Mesenchymal stem cell (in vitro differentiated cells and primary cell): ENCODE results near the gene GATA6.

Source experiments
- DNase-seq: peaks from one replicate; pipeline ENCODE4 v3.0.0-alpha.2; 2013
- H2AFZ ChIP-seq: one replicate; pipeline ENCODE4 v1.6.1; 2013; ENCODE audit warnings: low read depth, mild to moderate bottlenecking, control low read depth, inconsistent platforms, low read length, moderate library complexity
- H2AK5ac ChIP-seq: 2 replicates; pipeline ENCODE4 v1.6.1; 2013; ENCODE audit warnings: low read length, moderate library complexity, mild to moderate bottlenecking, inconsistent platforms; ENCODE audit not compliant: severe bottlenecking
- H2BK120ac ChIP-seq: one replicate; pipeline ENCODE4 v1.6.1; 2013; ENCODE audit warnings: low read depth, mild to moderate bottlenecking, inconsistent platforms, low read length, moderate library complexity
- H2BK12ac ChIP-seq, 2 experiments: one replicate each; pipeline ENCODE4 v1.6.1; 2013; ENCODE audit warnings: inconsistent platforms in 2 of 2, low read length in 2 of 2, mild to moderate bottlenecking in 2 of 2, moderate library complexity in 2 of 2, control low read depth in 1 of 2
- H2BK15ac ChIP-seq: one replicate; pipeline ENCODE4 v1.6.1; 2013; ENCODE audit warnings: mild to moderate bottlenecking, low read depth, inconsistent platforms; ENCODE audit not compliant: poor library complexity, severe bottlenecking
- H2BK5ac ChIP-seq: 2 replicates; pipeline ENCODE4 v1.6.1; 2013; ENCODE audit warnings: low read depth, mild to moderate bottlenecking, low read length, control low read depth, inconsistent platforms; ENCODE audit not compliant: poor library complexity, severe bottlenecking
- H3K14ac ChIP-seq, 2 experiments: one replicate each; pipeline ENCODE4 v1.6.1; 2013; ENCODE audit warnings: inconsistent platforms in 2 of 2, low read length in 2 of 2, control low read depth in 1 of 2, mild to moderate bottlenecking in 1 of 2, moderate library complexity in 1 of 2
- H3K18ac ChIP-seq, 2 experiments: one replicate each; pipeline ENCODE4 v1.6.1; 2013; ENCODE audit warnings: inconsistent platforms in 2 of 2, low read length in 2 of 2, control low read depth in 1 of 2, low read depth in 1 of 2, mild to moderate bottlenecking in 1 of 2
- H3K23ac ChIP-seq, 2 experiments: one replicate each; pipeline ENCODE4 v1.6.1; 2013; ENCODE audit warnings: inconsistent platforms in 2 of 2, low read length in 2 of 2, mild to moderate bottlenecking in 2 of 2, moderate library complexity in 2 of 2, control low read depth in 1 of 2
- H3K27ac ChIP-seq: 2 replicates; pipeline ENCODE4 v1.5.1; 2013; ENCODE audit warnings: mild to moderate bottlenecking, moderate library complexity, low read length, control low read depth, inconsistent platforms; ENCODE audit not compliant: poor library complexity, severe bottlenecking
- H3K27me3 ChIP-seq, 2 experiments: 2 replicates each; pipeline versions ENCODE4 v1.6.1 to v1.7.0; 2013; ENCODE audit warnings: low read length in 2 of 2, mild to moderate bottlenecking in 2 of 2, moderate library complexity in 2 of 2, control low read depth in 1 of 2, inconsistent platforms in 1 of 2; ENCODE audit not compliant: control insufficient read depth in 1 of 2, insufficient read depth in 1 of 2
- H3K36me3 ChIP-seq, 2 experiments: 2 replicates each; pipeline versions ENCODE4 v1.6.1 to v1.7.0; 2013; ENCODE audit warnings: low read length in 2 of 2, control low read depth in 1 of 2, inconsistent platforms in 1 of 2, low read depth in 1 of 2, mild to moderate bottlenecking in 1 of 2; ENCODE audit not compliant: insufficient read depth in 2 of 2, control insufficient read depth in 1 of 2
- H3K4ac ChIP-seq, 2 experiments: one replicate each; pipeline ENCODE4 v1.6.1; 2013; ENCODE audit warnings: inconsistent platforms in 2 of 2, low read length in 2 of 2, mild to moderate bottlenecking in 2 of 2, moderate library complexity in 2 of 2, control low read depth in 1 of 2, low read depth in 1 of 2
- H3K4me1 ChIP-seq: 2 replicates; pipeline ENCODE4 v1.6.1; 2013; ENCODE audit warnings: low read depth, low read length, control low read depth; ENCODE audit not compliant: control insufficient read depth, insufficient read depth
- H3K4me2 ChIP-seq: 2 replicates; pipeline ENCODE4 v1.6.1; 2013; ENCODE audit warnings: low read length, mild to moderate bottlenecking, inconsistent platforms; ENCODE audit not compliant: poor library complexity, severe bottlenecking
- H3K4me3 ChIP-seq, 2 experiments: 2 replicates each; pipeline versions ENCODE4 v1.5.1 to v1.7.0; 2013; ENCODE audit warnings: low read length in 2 of 2, mild to moderate bottlenecking in 2 of 2, control low read depth in 1 of 2, low read depth in 1 of 2; ENCODE audit not compliant: insufficient read depth in 1 of 2
- H3K79me1 ChIP-seq: replicated peaks from 2 replicates; pipeline ENCODE4 v1.6.1; 2013; ENCODE audit warnings: mild to moderate bottlenecking, control low read depth, low read length, inconsistent platforms; ENCODE audit not compliant: poor library complexity, severe bottlenecking
- H3K9ac ChIP-seq: 2 replicates; pipeline ENCODE4 v1.7.0; 2013; ENCODE audit warnings: mild to moderate bottlenecking, low read length, moderate library complexity
- H3K9me3 ChIP-seq: 2 replicates; pipeline ENCODE4 v1.7.0; 2013; ENCODE audit warnings: mild to moderate bottlenecking, low read length; ENCODE audit not compliant: control insufficient read depth
- H4K8ac ChIP-seq: one replicate; pipeline ENCODE4 v1.6.1; 2013; ENCODE audit warnings: inconsistent platforms, mild to moderate bottlenecking, low read length, moderate library complexity
- H4K91ac ChIP-seq: one replicate; pipeline ENCODE4 v1.6.1; 2013; ENCODE audit warnings: mild to moderate bottlenecking, low read length, inconsistent platforms
- WGBS: methylation state at CpG from one replicate; pipeline ENCODE4 v1.1.7; 2013; ENCODE audit warnings: mixed read lengths; 5-methylcytosine and 5-hydroxymethylcytosine counted together

GATA6 gene

GRCh38 chr18:22163416-22164161 is 5.8 kb upstream of the GATA6 start:
- Histone ChIP-seq H2BK5ac (no peak overlapping the region), H3K14ac (no peak overlapping the region), H3K4me1 (peaks cover 24% of the 10 kb centered on the region), H4K8ac (no peak overlapping the region), H4K91ac (no peak overlapping the region), H3K23ac (no peak overlapping the region), H3K9me3 (no peaks in the 10 kb centered on the region), H3K9ac (no peak overlapping the region), H3K4me3 (no peak overlapping the region), H2AK5ac (no peak overlapping the region), H3K27ac (no peak overlapping the region), H3K4ac (no peak overlapping the region), H3K18ac (no peak overlapping the region), H2BK120ac (no peak overlapping the region), H2BK15ac (no peak overlapping the region), H3K27me3 (peaks cover 78 to 86% of the 10 kb centered on the region in 2 experiments), H3K36me3 (no peaks in the 10 kb centered on the region), H3K79me1 (no peaks in the 10 kb centered on the region), H3K4me2 (no peak overlapping the region), H2BK12ac (no peak overlapping the region), H2AFZ (no peak overlapping the region)
- WGBS = 69% methylated on average over 8 of the region's 8 CpGs
- DNase-seq = no peak

- Histone ChIP-seq H3K27ac (no peak overlapping the region), H3K18ac (no peak overlapping the region), H3K79me1 (no peaks in the 10 kb centered on the region), H2BK120ac (no peak overlapping the region), H2AK5ac (no peak overlapping the region), H3K4me3 (no peak overlapping the region), H2AFZ (no peak overlapping the region), H4K8ac (no peak overlapping the region), H3K36me3 (no peaks in the 10 kb centered on the region), H3K4ac (no peak overlapping the region), H4K91ac (no peak overlapping the region), H2BK5ac (no peak overlapping the region), H3K27me3 (peaks cover 74 to 83% of the 10 kb centered on the region in 2 experiments), H3K23ac (peak overlapping the region in 1 of 2 experiments; percentile 79), H2BK15ac (no peak overlapping the region), H3K14ac (no peak overlapping the region), H3K9me3 (no peaks in the 10 kb centered on the region), H3K4me1 (peaks cover 31% of the 10 kb centered on the region), H3K9ac (no peak overlapping the region), H2BK12ac (no peak overlapping the region), H3K4me2 (no peak overlapping the region)
- 34% methylated on average over 13 of the region's 16 CpGs for WGBS
- DNase-seq = no peak
Measured at GRCh38 chr18:22164337-22165048, 4.9 kb upstream of the GATA6 start.

GRCh38 chr18:22165049-22165602 is 4.3 kb upstream of the GATA6 start:
- Histone ChIP-seq H3K27me3 (peaks cover 74 to 80% of the 10 kb centered on the region in 2 experiments), H3K23ac (peak overlapping the region in 1 of 2 experiments; percentile 47)

GRCh38 chr18:22165603-22166068 is 3.8 kb upstream of the GATA6 start:
- H3K36me3 ChIP-seq = no peaks in the 10 kb centered on the region
- no peak overlapping the region for H2BK120ac ChIP-seq
- H2BK15ac ChIP-seq = no peak overlapping the region
- H4K91ac ChIP-seq = no peak overlapping the region
- no peak overlapping the region for H2AFZ ChIP-seq
- under 1% methylated on average over 54 of the region's 57 CpGs for WGBS
- H3K4me3 ChIP-seq = no peak overlapping the region
- no peak overlapping the region for H3K9ac ChIP-seq
- H2BK12ac ChIP-seq = no peak overlapping the region
- no peak overlapping the region for H2AK5ac ChIP-seq
- H3K79me1 ChIP-seq = no peaks in the 10 kb centered on the region
- peaks cover 39% of the 10 kb centered on the region for H3K4me1 ChIP-seq
- H3K4me2 ChIP-seq = peak overlapping the region; percentile 41
- no peak for DNase-seq
- peaks cover 74 to 75% of the 10 kb centered on the region in 2 experiments for H3K27me3 ChIP-seq
- H3K9me3 ChIP-seq = no peaks in the 10 kb centered on the region
- no peak overlapping the region for H3K18ac ChIP-seq
- peak overlapping the region in 1 of 2 experiments; percentile 47 for H3K23ac ChIP-seq
- H3K4ac ChIP-seq = no peak overlapping the region
- no peak overlapping the region for H2BK5ac ChIP-seq
- no peak overlapping the region for H3K27ac ChIP-seq
- H3K14ac ChIP-seq = no peak overlapping the region
- no peak overlapping the region for H4K8ac ChIP-seq

More at GRCh38 chr18:22165049-22165602, 4.3 kb upstream of the GATA6 start:
- Histone ChIP-seq H3K14ac (no peak overlapping the region), H3K4ac (no peak overlapping the region), H2BK12ac (no peak overlapping the region), H2BK15ac (no peak overlapping the region), H3K18ac (no peak overlapping the region), H3K4me3 (no peak overlapping the region), H2AK5ac (no peak overlapping the region), H3K4me2 (peak overlapping the region; percentile 41), H4K8ac (no peak overlapping the region), H3K79me1 (no peaks in the 10 kb centered on the region), H3K9me3 (no peaks in the 10 kb centered on the region), H3K36me3 (no peaks in the 10 kb centered on the region), H3K9ac (no peak overlapping the region), H4K91ac (no peak overlapping the region), H3K4me1 (peaks cover 36% of the 10 kb centered on the region), H3K27ac (no peak overlapping the region), H2BK120ac (no peak overlapping the region), H2BK5ac (no peak overlapping the region), H2AFZ (no peak overlapping the region)
- 3% methylated on average over 47 of the region's 50 CpGs for WGBS
- no peak for DNase-seq
